Activated CD4-positive, alpha-beta T cell treated with anti-CD3 and anti-CD28 coated beads for 36 hours (primary cell): ENCODE data around the gene SEZ6L2. TPM values are rescaled to one million over a fixed set of nuclear protein-coding genes. Genes with fewer than 3 reads are reported as not detected.
"Not testable (repeated sequence)": the region's sequence is repeated elsewhere in the genome, so short reads cannot be mapped to it uniquely, and the experiment has no call there.

ENCODE experiments used
- ATAC-seq: fragments of 200-7000 bp; cut with Tn5 transposase; one replicate; pipeline ENCODE4 v1.10.0; 2021; ENCODE audit warnings: mild to moderate bottlenecking, moderate library complexity
- CTCF ChIA-PET: fragments of 350-600 bp; sonication (Branson Sonifier 250); formaldehyde crosslinking; loops from one replicate; lab custom pipeline; 2021; ENCODE audit warnings: antibody characterized with exemption; lab: Charles Lee
- POLR2A ChIA-PET: fragments of 350-600 bp; sonication (Branson Sonifier 250); formaldehyde crosslinking; loops from one replicate; lab custom pipeline; 2021; ENCODE audit warnings: antibody characterized with exemption, inconsistent platforms; lab: Charles Lee
- DNase-seq: peaks from one replicate; pipeline ENCODE4 v3.0.0-alpha.2; 2020
- H3K27ac Mint-ChIP-seq: one replicate; pipeline ENCODE4 v1.8.0; 2021; ENCODE audit warnings: mixed read lengths
- H3K27me3 Mint-ChIP-seq: one replicate; pipeline ENCODE4 v1.8.0; 2021; ENCODE audit warnings: mixed read lengths
- H3K36me3 Mint-ChIP-seq: one replicate; pipeline ENCODE4 v1.8.0; 2021; ENCODE audit warnings: low read depth, mixed read lengths
- H3K4me1 Mint-ChIP-seq: one replicate; pipeline ENCODE4 v1.8.0; 2021; ENCODE audit warnings: mixed read lengths
- H3K4me3 Mint-ChIP-seq: one replicate; pipeline ENCODE4 v1.8.0; 2021; ENCODE audit warnings: mild to moderate bottlenecking, moderate library complexity, mixed read lengths
- H3K9me3 Mint-ChIP-seq: one replicate; pipeline ENCODE4 v1.8.0; 2021; ENCODE audit warnings: low read depth, mixed read lengths
- intact Hi-C, 2 experiments: fragments of 100-400 bp; cut with DNase I in 1 of 2; cut with micrococcal nuclease in 1 of 2; formaldehyde crosslinking; loops; one replicate each; pipeline versions ENCODE4 v1.14.2 to v1.15.1; 2022 to 2024; cut with DNase I, micrococcal nuclease
- total RNA-seq, 2 experiments: library from RNA; stranded (reverse); gene quantifications; one replicate each; pipeline ENCODE4 v1.2.3, GENCODE V29; 2021

SEZ6L2 gene
- total RNA-seq, 2 experiments from 2014 or later: 0.27 to 0.42 TPM

GRCh38 chr16:29900102-29900887 lies 945 bp upstream of the SEZ6L2 start, which contains the start of gene ASPHD1:
ASPHD1 (plus strand) TSS chr16:29900488; CDS start chr16:29900972, 484 bp downstream.
- Mint-ChIP-seq H3K9me3 (no peaks in the 10 kb centered on the region), H3K36me3 (no peaks in the 10 kb centered on the region), H3K27ac (peak within 1 kb of the TSS; percentile 38), H3K27me3 (peaks cover 21% of the 10 kb centered on the region), H3K4me3 (peak within 1 kb of the TSS; percentile 74), H3K4me1 (peaks cover 13% of the 10 kb centered on the region)
- ChIA-PET POLR2A (interaction anchor here (1.6 kb wide), 1 partner anchor 73 kb away, joined by 4 read pairs; the partner anchor contains the start of gene TAOK2), CTCF (interaction anchor here (0.6 to 2.0 kb wide), 9 partner anchors 16 to 200 kb away, joined by 3 to 9 read pairs (median 3); partner anchors contain the start of gene TLCD3B)
- peak; percentile 92 for ATAC-seq
- intact Hi-C loops: loop anchor here (1.0 kb wide), 7 partner anchors 23 to 192 kb away; partner anchors contain the start of genes KCTD13 (in 2 of the 2), CDIPT (in 1 of the 2), HIRIP3 (in 1 of the 2) and TAOK2 (in 1 of the 2)
- peak; percentile 84 for DNase-seq

- intact Hi-C loops: loop anchor here in 1 of 2 experiments (5.0 kb wide), 1 partner anchor 52 kb away; no protein-coding TSS in a partner anchor
- Mint-ChIP-seq H3K27me3 (peaks cover 21% of the 10 kb centered on the region), H3K27ac (no peak overlapping the region), H3K9me3 (no peaks in the 10 kb centered on the region), H3K36me3 (no peaks in the 10 kb centered on the region), H3K4me1 (peaks cover 13% of the 10 kb centered on the region), H3K4me3 (peak overlapping the region; percentile 32)
- DNase-seq (no peak), ATAC-seq (no peak)
- ChIA-PET CTCF (interaction anchor here (0.7 to 2.0 kb wide), 3 partner anchors 51 to 267 kb away, joined by 3 to 9 read pairs (median 8); partner anchors contain the start of gene TLCD3B), POLR2A (interaction anchor here (1.6 kb wide), 1 partner anchor 75 kb away, joined by 4 read pairs; the partner anchor contains the start of gene TAOK2)
Measured at GRCh38 chr16:29898804-29899515, 390 bp downstream of the SEZ6L2 start.

- ChIA-PET POLR2A (no interaction called here), CTCF (interaction anchor here (0.7 kb wide), 1 partner anchor 23 kb away, joined by 3 read pairs; no protein-coding TSS in a partner anchor)
- H3K27me3 Mint-ChIP-seq: peaks cover 21% of the 10 kb centered on the region
- H3K9me3 Mint-ChIP-seq: no peaks in the 10 kb centered on the region
- no peak for DNase-seq
- peak overlapping the region; percentile 32 for H3K4me3 Mint-ChIP-seq
- no peaks in the 10 kb centered on the region for H3K36me3 Mint-ChIP-seq
- intact Hi-C loops: loop anchor here in 1 of 2 experiments (5.0 kb wide), 1 partner anchor 51 kb away; no protein-coding TSS in a partner anchor
- peaks cover 10% of the 10 kb centered on the region for H3K4me1 Mint-ChIP-seq
- no peak overlapping the region for H3K27ac Mint-ChIP-seq
- ATAC-seq: no peak
Measured at GRCh38 chr16:29898135-29898803, 1.1 kb downstream of the SEZ6L2 start.

GRCh38 chr16:29897333-29897732 lies 2.0 kb downstream of the SEZ6L2 start:
- POLR2A ChIA-PET: no interaction called here
- peaks cover 10% of the 10 kb centered on the region for H3K4me1 Mint-ChIP-seq
- H3K36me3 Mint-ChIP-seq: no peaks in the 10 kb centered on the region
- no peak overlapping the region for H3K27ac Mint-ChIP-seq
- no peak for ATAC-seq
- H3K4me3 Mint-ChIP-seq: no peak overlapping the region
- intact Hi-C loops: loop anchor here in 1 of 2 experiments (5.0 kb wide), 1 partner anchor 50 kb away; no protein-coding TSS in a partner anchor
- no peaks in the 10 kb centered on the region for H3K9me3 Mint-ChIP-seq
- peaks cover 21% of the 10 kb centered on the region for H3K27me3 Mint-ChIP-seq
- DNase-seq: no peak
- CTCF ChIA-PET: no interaction called here

- intact Hi-C loops: loop anchor here in 1 of 2 experiments (5.0 kb wide), 1 partner anchor 50 kb away; no protein-coding TSS in a partner anchor
- POLR2A ChIA-PET: no interaction called here
- peaks cover 10% of the 10 kb centered on the region for H3K4me1 Mint-ChIP-seq
Measured at GRCh38 chr16:29896841-29897240, 2.5 kb downstream of the SEZ6L2 start.

GRCh38 chr16:29894352-29894751 lies 5.0 kb downstream of the SEZ6L2 start:
- no peaks in the 10 kb centered on the region for H3K36me3 Mint-ChIP-seq
- no peak overlapping the region for H3K4me3 Mint-ChIP-seq
- CTCF ChIA-PET: no interaction called here
- ATAC-seq (no peak), DNase-seq (no peak)
- intact Hi-C loops: no loop called here
- no peaks in the 10 kb centered on the region for H3K9me3 Mint-ChIP-seq
- POLR2A ChIA-PET: no interaction called here
- peaks cover 3% of the 10 kb centered on the region for H3K4me1 Mint-ChIP-seq
- peaks cover 21% of the 10 kb centered on the region for H3K27me3 Mint-ChIP-seq
- H3K27ac Mint-ChIP-seq: no peak overlapping the region

More at GRCh38 chr16:29896841-29897240, 2.5 kb downstream of the SEZ6L2 start:
- DNase-seq: no peak
- no peak overlapping the region for H3K4me3 Mint-ChIP-seq
- no peak overlapping the region for H3K27ac Mint-ChIP-seq
- no peak for ATAC-seq
- H3K27me3 Mint-ChIP-seq: peaks cover 21% of the 10 kb centered on the region
- CTCF ChIA-PET: no interaction called here
- no peaks in the 10 kb centered on the region for H3K9me3 Mint-ChIP-seq
- H3K36me3 Mint-ChIP-seq: no peaks in the 10 kb centered on the region

GRCh38 chr16:29893553-29893952 lies 5.8 kb downstream of the SEZ6L2 start:
- DNase-seq: no peak
- Mint-ChIP-seq H3K4me1 (peaks cover 2% of the 10 kb centered on the region), H3K27ac (no peak overlapping the region), H3K36me3 (no peaks in the 10 kb centered on the region), H3K27me3 (peaks cover 18% of the 10 kb centered on the region), H3K9me3 (no peaks in the 10 kb centered on the region), H3K4me3 (no peak overlapping the region)
- intact Hi-C loops: no loop called here
- ChIA-PET POLR2A (no interaction called here), CTCF (no interaction called here)
- no peak for ATAC-seq

GRCh38 chr16:29892458-29892813 lies 6.9 kb downstream of the SEZ6L2 start:
- ChIA-PET POLR2A (no interaction called here), CTCF (no interaction called here)
- Mint-ChIP-seq H3K36me3 (no peaks in the 10 kb centered on the region), H3K9me3 (no peaks in the 10 kb centered on the region), H3K27ac (no peak overlapping the region), H3K27me3 (peaks cover 7% of the 10 kb centered on the region), H3K4me3 (no peak overlapping the region), H3K4me1 (no peaks in the 10 kb centered on the region)
- DNase-seq (no peak), ATAC-seq (no peak)
- intact Hi-C loops: no loop called here

GRCh38 chr16:29891525-29892457 lies 7.6 kb downstream of the SEZ6L2 start:
- Mint-ChIP-seq H3K4me1 (no peaks in the 10 kb centered on the region), H3K4me3 (no peak overlapping the region), H3K36me3 (no peaks in the 10 kb centered on the region), H3K27ac (no peak overlapping the region), H3K27me3 (peaks cover 4% of the 10 kb centered on the region), H3K9me3 (no peaks in the 10 kb centered on the region)
- intact Hi-C loops: no loop called here
- ChIA-PET CTCF (interaction anchor here (0.7 kb wide), 1 partner anchor 153 kb away, joined by 3 read pairs; no protein-coding TSS in a partner anchor), POLR2A (no interaction called here)
- DNase-seq: no peak
- no peak for ATAC-seq

- H3K4me3 Mint-ChIP-seq, H3K4me1 Mint-ChIP-seq, H3K27me3 Mint-ChIP-seq, H3K36me3 Mint-ChIP-seq, H3K9me3 Mint-ChIP-seq, DNase-seq, ATAC-seq, H3K27ac Mint-ChIP-seq, POLR2A ChIA-PET, intact Hi-C loops: not testable (repeated sequence)
- CTCF ChIA-PET: interaction anchor here (0.9 kb wide), 1 partner anchor 143 kb away, joined by 3 read pairs; no protein-coding TSS in a partner anchor
Measured at GRCh38 chr16:29889372-29889771, 10.0 kb downstream of the SEZ6L2 start.
